Mesothelial cell of epicardium (in vitro differentiated cells): ENCODE measurements around the gene HIVEP3. TPM values are rescaled to one million over a fixed set of nuclear protein-coding genes. Genes with fewer than 3 reads are reported as not detected.

Experiments
- DNase-seq, 2 experiments: peaks; one replicate each; pipeline ENCODE4 v3.0.0; 2021; ENCODE audit warnings: low spot score in 2 of 2; ENCODE audit not compliant: unreplicated experiment in 2 of 2
- H3K27ac Mint-ChIP-seq: 2 replicates; pipeline ENCODE4 v1.8.0; 2021; ENCODE audit warnings: mixed read lengths
- H3K27me3 Mint-ChIP-seq: 2 replicates; pipeline ENCODE4 v1.8.0; 2021; ENCODE audit warnings: low read depth, mixed read lengths
- H3K36me3 Mint-ChIP-seq: 2 replicates; pipeline ENCODE4 v1.8.0; 2021; ENCODE audit warnings: mixed read lengths
- H3K4me1 Mint-ChIP-seq: 2 replicates; pipeline ENCODE4 v1.8.0; 2021; ENCODE audit warnings: mixed read lengths
- H3K4me3 Mint-ChIP-seq: 2 replicates; pipeline ENCODE4 v1.8.0; 2021; ENCODE audit warnings: mild to moderate bottlenecking, moderate library complexity, mixed read lengths
- H3K9me3 Mint-ChIP-seq: 2 replicates; pipeline ENCODE4 v1.8.0; 2021; ENCODE audit warnings: mixed read lengths
- total RNA-seq: library from RNA; stranded (reverse); gene quantifications from 3 replicates; pipeline ENCODE4 v1.2.1, GENCODE V29; 2021
- TF ChIP-seq, protein P1 (sequence below): fragments of 200-600 bp; sonication (generic); IDR thresholded peaks from one replicate; pipeline ENCODE4 v1.5.0; 2021; ENCODE audit warnings: antibody characterized with exemption; ENCODE audit not compliant: unreplicated experiment

HIVEP3 gene
- total RNA-seq, 1 donor from 2014 or later: 8.9 TPM

- DNase-seq: no peak
- Mint-ChIP-seq H3K9me3 (peaks cover 18% of the 10 kb centered on the region), H3K36me3 (no peaks in the 10 kb centered on the region), H3K27ac (no peak overlapping the region), H3K4me1 (peaks cover 9% of the 10 kb centered on the region), H3K4me3 (no peak overlapping the region), H3K27me3 (no peaks in the 10 kb centered on the region)
- TF ChIP-seq, protein P1, sequence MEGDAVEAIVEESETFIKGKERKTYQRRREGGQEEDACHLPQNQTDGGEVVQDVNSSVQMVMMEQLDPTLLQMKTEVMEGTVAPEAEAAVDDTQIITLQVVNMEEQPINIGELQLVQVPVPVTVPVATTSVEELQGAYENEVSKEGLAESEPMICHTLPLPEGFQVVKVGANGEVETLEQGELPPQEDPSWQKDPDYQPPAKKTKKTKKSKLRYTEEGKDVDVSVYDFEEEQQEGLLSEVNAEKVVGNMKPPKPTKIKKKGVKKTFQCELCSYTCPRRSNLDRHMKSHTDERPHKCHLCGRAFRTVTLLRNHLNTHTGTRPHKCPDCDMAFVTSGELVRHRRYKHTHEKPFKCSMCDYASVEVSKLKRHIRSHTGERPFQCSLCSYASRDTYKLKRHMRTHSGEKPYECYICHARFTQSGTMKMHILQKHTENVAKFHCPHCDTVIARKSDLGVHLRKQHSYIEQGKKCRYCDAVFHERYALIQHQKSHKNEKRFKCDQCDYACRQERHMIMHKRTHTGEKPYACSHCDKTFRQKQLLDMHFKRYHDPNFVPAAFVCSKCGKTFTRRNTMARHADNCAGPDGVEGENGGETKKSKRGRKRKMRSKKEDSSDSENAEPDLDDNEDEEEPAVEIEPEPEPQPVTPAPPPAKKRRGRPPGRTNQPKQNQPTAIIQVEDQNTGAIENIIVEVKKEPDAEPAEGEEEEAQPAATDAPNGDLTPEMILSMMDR: no peak
Observed at GRCh38 chr1:41906943-41907342, 11.8 kb downstream of the HIVEP3 start.

DNA sequence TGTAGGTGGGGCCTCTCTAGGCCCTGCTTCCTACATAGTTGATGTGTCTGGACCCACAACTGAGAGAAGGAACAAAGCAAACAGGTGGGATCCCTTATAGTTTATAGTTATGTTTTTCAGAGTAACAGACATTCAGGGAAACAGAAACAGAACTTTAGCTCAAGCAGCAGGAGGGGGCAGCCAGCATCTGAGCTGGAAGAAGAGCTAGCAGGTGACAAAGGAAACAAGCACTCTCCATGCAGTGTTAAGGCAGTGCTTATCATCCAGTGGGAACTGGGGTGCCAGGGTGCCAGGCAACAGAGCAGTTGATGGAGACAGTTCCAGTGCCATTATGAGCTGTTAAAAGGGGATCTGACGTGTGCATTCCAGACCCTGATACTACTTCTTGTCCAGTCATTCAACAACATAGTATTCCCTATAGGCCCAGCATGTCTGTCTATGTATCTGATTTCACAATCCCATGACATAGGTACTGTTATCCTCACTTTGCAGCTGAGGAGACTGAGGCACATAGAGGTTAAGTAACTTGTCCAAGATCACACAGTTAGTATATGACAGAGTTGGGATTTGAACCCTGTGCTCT lies 13.5 kb downstream of the HIVEP3 start:
- Mint-ChIP-seq H3K4me3 (no peak overlapping the region), H3K27me3 (no peaks in the 10 kb centered on the region), H3K27ac (no peak overlapping the region), H3K4me1 (peaks cover 25% of the 10 kb centered on the region), H3K9me3 (peaks cover 12% of the 10 kb centered on the region), H3K36me3 (no peaks in the 10 kb centered on the region)
- no peak for DNase-seq
- TF ChIP-seq, protein P1: no peak

- Mint-ChIP-seq H3K4me1 (peaks cover 26% of the 10 kb centered on the region), H3K4me3 (no peak overlapping the region), H3K27ac (no peak overlapping the region), H3K9me3 (no peaks in the 10 kb centered on the region), H3K36me3 (no peaks in the 10 kb centered on the region), H3K27me3 (no peaks in the 10 kb centered on the region)
- TF ChIP-seq, protein P1: no peak
- DNase-seq: no peak
Observed at GRCh38 chr1:41902664-41903063, 16.1 kb downstream of the HIVEP3 start.

DNA sequence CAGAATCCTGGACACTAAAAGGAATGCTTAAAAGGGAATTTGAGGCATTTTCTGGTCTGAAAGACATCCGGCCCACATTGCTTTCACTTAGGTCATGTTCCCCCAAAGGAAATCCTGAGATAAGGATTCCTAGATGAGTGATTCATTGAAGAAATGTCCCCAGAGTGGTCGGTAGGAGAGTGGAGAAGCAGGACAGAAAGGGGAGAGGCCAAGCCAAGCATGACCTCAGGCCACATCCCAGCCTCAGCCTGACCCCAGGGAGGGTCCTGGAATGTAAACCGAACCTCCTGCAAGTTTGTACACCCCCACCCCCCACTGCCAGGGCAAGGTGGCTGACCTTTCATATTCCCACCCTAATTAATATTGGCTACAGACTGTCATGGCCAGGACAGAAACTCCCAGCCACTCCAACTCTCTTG lies 16.6 kb downstream of the HIVEP3 start:
- no peak for DNase-seq
- Mint-ChIP-seq H3K27me3 (no peaks in the 10 kb centered on the region), H3K27ac (peak overlapping the region; percentile 44), H3K4me1 (peaks cover 28% of the 10 kb centered on the region), H3K4me3 (no peak overlapping the region), H3K36me3 (no peaks in the 10 kb centered on the region), H3K9me3 (no peaks in the 10 kb centered on the region)
- TF ChIP-seq, protein P1: no peak

GRCh38 chr1:41901551-41901950 lies 17.2 kb downstream of the HIVEP3 start:
- peaks cover 28% of the 10 kb centered on the region for H3K4me1 Mint-ChIP-seq
- DNase-seq: no peak
- H3K36me3 Mint-ChIP-seq: no peaks in the 10 kb centered on the region
- TF ChIP-seq, protein P1: no peak
- peak overlapping the region; percentile 44 for H3K27ac Mint-ChIP-seq
- no peak overlapping the region for H3K4me3 Mint-ChIP-seq
- no peaks in the 10 kb centered on the region for H3K27me3 Mint-ChIP-seq
- H3K9me3 Mint-ChIP-seq: no peaks in the 10 kb centered on the region
